ENCODE measurements around the gene ZNF816.

GRCh38 chr19:52961981-52962380 is 700 bp downstream of the ZNF816 start:
- TF ChIP-seq CTCF (conservative IDR thresholded peaks at IDR 0.05) (no peak), ZFX (IDR thresholded peaks at IDR 0.05) (no peak)
